ENCODE results near the gene LRRN2. TPM values are rescaled to one million over a fixed set of nuclear protein-coding genes. Genes with fewer than 3 reads are reported as not detected.
"Not testable (repeated sequence)": the region's sequence is repeated elsewhere in the genome, so short reads cannot be mapped to it uniquely, and the experiment has no call there.

Gene LRRN2
- total RNA-seq, 1 donor from 2014 or later: 2.1 TPM

GRCh38 chr1:204641936-204642335 lies 43.6 kb downstream of the LRRN2 start:
- H3K9ac ChIP-seq (ENCODE audit: low read depth in 1 of 3, low read length in 3 of 3): no peak overlapping the region
- no peak overlapping the region for H3K27ac ChIP-seq (ENCODE audit: low read depth, low read length)

GRCh38 chr1:204641455-204641854 lies 44.1 kb downstream of the LRRN2 start:
- Histone ChIP-seq H3K4me1 (ENCODE audit: control insufficient read depth in 3 of 3, insufficient read depth in 3 of 3, low read length in 3 of 3) (no peaks in the 10 kb centered on the region), H3K27ac (ENCODE audit: low read depth, low read length) (no peak overlapping the region), H3K9ac (ENCODE audit: low read depth in 1 of 3, low read length in 3 of 3) (no peak overlapping the region), H3K4me3 (ENCODE audit: low read length in 3 of 3) (no peak overlapping the region), H3K27me3 (ENCODE audit: control insufficient read depth in 3 of 3, insufficient read depth in 3 of 3, low read length in 3 of 3) (peaks cover 3 to 13% (median 9%) of the 10 kb centered on the region in 3 donors), H3K36me3 (ENCODE audit: control insufficient read depth in 3 of 3, insufficient read depth in 3 of 3, low read length in 3 of 3) (no peaks in the 10 kb centered on the region), H3K9me3 (ENCODE audit: control insufficient read depth in 3 of 3, low read length in 3 of 3) (no peaks in the 10 kb centered on the region)

More at GRCh38 chr1:204641936-204642335, 43.6 kb downstream of the LRRN2 start:
- Histone ChIP-seq H3K4me1 (ENCODE audit: control insufficient read depth in 3 of 3, insufficient read depth in 3 of 3, low read length in 3 of 3) (no peaks in the 10 kb centered on the region), H3K36me3 (ENCODE audit: control insufficient read depth in 3 of 3, insufficient read depth in 3 of 3, low read length in 3 of 3) (no peaks in the 10 kb centered on the region), H3K4me3 (ENCODE audit: low read length in 3 of 3) (no peak overlapping the region), H3K9me3 (ENCODE audit: control insufficient read depth in 3 of 3, low read length in 3 of 3) (no peaks in the 10 kb centered on the region), H3K27me3 (ENCODE audit: control insufficient read depth in 3 of 3, insufficient read depth in 3 of 3, low read length in 3 of 3) (peaks cover 3 to 13% (median 9%) of the 10 kb centered on the region in 3 donors)

- H3K4me1 ChIP-seq (ENCODE audit: control insufficient read depth in 3 of 3, insufficient read depth in 3 of 3, low read length in 3 of 3): no peaks in the 10 kb centered on the region
- no peaks in the 10 kb centered on the region for H3K36me3 ChIP-seq (ENCODE audit: control insufficient read depth in 3 of 3, insufficient read depth in 3 of 3, low read length in 3 of 3)
- no peak overlapping the region for H3K9ac ChIP-seq (ENCODE audit: low read depth in 1 of 3, low read length in 3 of 3)
- peaks cover 3 to 13% (median 13%) of the 10 kb centered on the region in 3 donors for H3K27me3 ChIP-seq (ENCODE audit: control insufficient read depth in 3 of 3, insufficient read depth in 3 of 3, low read length in 3 of 3)
- no peak overlapping the region for H3K4me3 ChIP-seq (ENCODE audit: low read length in 3 of 3)
- no peak overlapping the region for H3K27ac ChIP-seq (ENCODE audit: low read depth, low read length)
- H3K9me3 ChIP-seq (ENCODE audit: control insufficient read depth in 3 of 3, low read length in 3 of 3): no peaks in the 10 kb centered on the region
Observed at GRCh38 chr1:204640578-204640977, 45.0 kb downstream of the LRRN2 start.

DNA sequence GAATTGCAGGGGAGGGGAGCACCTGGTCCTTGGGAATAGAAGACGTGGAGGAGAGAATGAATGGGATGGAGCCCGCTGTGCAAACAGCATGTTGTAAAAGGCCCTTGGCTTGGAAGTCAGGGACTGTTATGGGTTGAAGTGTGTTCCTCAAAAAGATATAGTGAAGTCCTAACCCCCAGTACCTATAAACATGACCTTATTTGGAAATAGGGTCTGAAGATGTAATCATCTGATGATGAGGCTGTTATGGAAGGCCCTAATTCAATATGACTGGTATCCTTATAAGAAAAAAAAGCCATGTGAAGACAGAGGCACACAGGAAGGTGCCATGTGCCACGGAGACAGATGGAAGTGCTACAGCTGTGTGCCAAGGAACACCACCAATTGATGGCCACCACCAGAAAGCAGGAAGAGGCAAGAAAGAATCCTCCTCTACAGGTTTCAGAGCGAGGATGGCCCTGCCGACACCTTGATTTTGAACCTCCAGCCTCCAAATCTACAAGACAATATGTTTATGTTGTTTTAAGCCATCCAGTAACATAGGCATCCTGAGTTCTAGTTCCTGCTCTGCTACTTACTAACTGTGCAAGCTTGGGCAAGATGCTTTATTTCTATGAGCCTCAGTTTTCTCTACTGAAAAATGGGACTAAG lies 51.2 kb downstream of the LRRN2 start:
- H3K36me3 ChIP-seq (ENCODE audit: control insufficient read depth in 3 of 3, insufficient read depth in 3 of 3, low read length in 3 of 3): no peaks in the 10 kb centered on the region
- no peaks in the 10 kb centered on the region for H3K9me3 ChIP-seq (ENCODE audit: control insufficient read depth in 3 of 3, low read length in 3 of 3)
- H3K27me3 ChIP-seq (ENCODE audit: control insufficient read depth in 3 of 3, insufficient read depth in 3 of 3, low read length in 3 of 3): peaks cover 9 to 20% (median 14%) of the 10 kb centered on the region in 3 donors
- H3K4me3 ChIP-seq (ENCODE audit: low read length in 3 of 3): no peak overlapping the region
- H3K27ac ChIP-seq (ENCODE audit: low read depth, low read length): no peak overlapping the region
- H3K4me1 ChIP-seq (ENCODE audit: control insufficient read depth in 3 of 3, insufficient read depth in 3 of 3, low read length in 3 of 3): no peaks in the 10 kb centered on the region
- H3K9ac ChIP-seq (ENCODE audit: low read depth in 1 of 3, low read length in 3 of 3): no peak overlapping the region

DNA sequence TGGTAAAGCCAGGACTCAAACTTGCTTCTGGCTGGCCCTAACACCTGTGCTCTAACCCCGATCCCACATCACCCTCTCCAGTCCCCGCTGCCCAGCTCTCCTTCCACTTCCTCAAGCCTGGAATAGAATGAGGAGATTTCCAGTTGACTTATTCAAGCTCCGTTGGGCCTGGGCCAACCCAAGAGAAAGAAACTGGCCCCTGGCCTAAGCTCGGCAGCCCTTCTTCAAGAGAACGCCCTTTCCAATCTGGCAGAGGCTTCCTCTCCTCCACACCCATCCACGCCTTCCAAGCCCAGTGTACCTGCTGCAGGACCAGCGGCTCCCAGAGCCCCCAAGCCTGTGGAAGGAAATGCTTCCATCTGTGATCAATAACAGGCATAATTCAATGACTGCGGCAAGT lies 51.9 kb downstream of the LRRN2 start:
- H3K4me3 ChIP-seq (ENCODE audit: low read length in 3 of 3): no peak overlapping the region
- H3K4me1 ChIP-seq (ENCODE audit: control insufficient read depth in 3 of 3, insufficient read depth in 3 of 3, low read length in 3 of 3): no peaks in the 10 kb centered on the region
- H3K36me3 ChIP-seq (ENCODE audit: control insufficient read depth in 3 of 3, insufficient read depth in 3 of 3, low read length in 3 of 3): no peaks in the 10 kb centered on the region
- no peak overlapping the region for H3K9ac ChIP-seq (ENCODE audit: low read depth in 1 of 3, low read length in 3 of 3)
- no peak overlapping the region for H3K27ac ChIP-seq (ENCODE audit: low read depth, low read length)
- peaks cover 9 to 25% (median 20%) of the 10 kb centered on the region in 3 donors for H3K27me3 ChIP-seq (ENCODE audit: control insufficient read depth in 3 of 3, insufficient read depth in 3 of 3, low read length in 3 of 3)
- H3K9me3 ChIP-seq (ENCODE audit: control insufficient read depth in 3 of 3, low read length in 3 of 3): no peaks in the 10 kb centered on the region

DNA sequence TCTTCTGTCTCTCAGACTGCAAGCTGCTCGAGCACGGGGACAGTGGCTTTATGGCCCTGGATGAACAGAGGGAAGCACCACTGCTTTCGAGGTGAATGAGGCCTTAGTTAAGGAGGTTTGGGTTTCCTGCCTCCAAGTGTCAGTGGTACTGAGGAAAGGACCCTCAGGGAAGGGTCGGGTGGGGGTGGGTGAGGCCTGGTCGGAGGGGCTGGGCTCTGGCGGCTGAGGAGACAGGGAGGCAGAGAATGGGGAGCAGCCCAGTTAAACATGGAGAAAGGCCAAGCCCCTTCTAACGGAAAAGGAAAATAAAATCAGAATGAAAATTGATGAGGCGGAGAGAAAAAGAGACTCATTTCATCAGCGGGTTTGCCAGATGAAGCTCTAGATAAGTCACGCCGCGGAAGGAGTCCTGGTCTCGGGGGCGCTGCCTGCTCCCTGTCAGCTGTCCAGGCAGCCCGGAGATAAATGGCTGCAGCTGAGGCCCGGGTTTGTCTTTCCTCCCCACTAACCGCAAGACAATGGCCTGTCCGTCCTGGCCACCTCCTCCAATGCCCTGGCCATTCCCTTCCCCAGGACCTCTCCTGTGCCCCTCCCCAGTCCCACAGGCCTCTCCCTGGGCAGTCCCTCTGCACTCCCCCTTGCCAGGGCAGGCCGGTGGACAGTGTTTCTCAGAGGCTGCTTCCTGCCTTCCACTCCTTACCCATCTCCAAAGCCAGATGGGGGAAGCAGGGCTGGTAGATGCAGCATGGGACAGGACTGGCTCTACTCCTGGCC lies 55.2 kb downstream of the LRRN2 start:
- no peaks in the 10 kb centered on the region for H3K4me1 ChIP-seq (ENCODE audit: control insufficient read depth in 3 of 3, insufficient read depth in 3 of 3, low read length in 3 of 3)
- no peak overlapping the region for H3K4me3 ChIP-seq (ENCODE audit: low read length in 3 of 3)
- peaks cover 9 to 21% (median 17%) of the 10 kb centered on the region in 3 donors for H3K27me3 ChIP-seq (ENCODE audit: control insufficient read depth in 3 of 3, insufficient read depth in 3 of 3, low read length in 3 of 3)
- no peak overlapping the region for H3K9ac ChIP-seq (ENCODE audit: low read depth in 1 of 3, low read length in 3 of 3)
- H3K36me3 ChIP-seq (ENCODE audit: control insufficient read depth in 3 of 3, insufficient read depth in 3 of 3, low read length in 3 of 3): no peaks in the 10 kb centered on the region
- no peaks in the 10 kb centered on the region for H3K9me3 ChIP-seq (ENCODE audit: control insufficient read depth in 3 of 3, low read length in 3 of 3)
- no peak overlapping the region for H3K27ac ChIP-seq (ENCODE audit: low read depth, low read length)

GRCh38 chr1:204629459-204629858 lies 56.1 kb downstream of the LRRN2 start:
- H3K36me3 ChIP-seq (ENCODE audit: control insufficient read depth in 3 of 3, insufficient read depth in 3 of 3, low read length in 3 of 3): not testable (repeated sequence)

DNA sequence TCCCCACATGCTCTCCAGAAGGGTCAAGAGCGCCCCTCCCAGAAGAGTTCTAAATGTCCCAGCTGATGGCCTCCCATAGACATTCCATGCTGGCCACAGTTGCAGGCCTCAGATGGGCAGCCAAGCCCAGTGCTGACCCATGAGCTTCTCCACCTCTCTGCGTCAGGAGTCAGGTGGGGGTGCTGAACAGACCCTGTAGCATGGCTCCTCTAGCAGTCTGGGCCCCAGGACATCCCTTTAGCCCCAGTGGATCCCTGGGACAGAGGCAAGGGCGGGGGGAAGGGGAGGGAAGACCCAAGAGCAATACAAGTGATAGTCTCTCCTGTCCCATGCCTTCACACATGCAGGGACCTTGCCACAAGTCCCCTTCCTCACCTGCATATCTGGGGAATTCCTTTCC lies 56.7 kb downstream of the LRRN2 start:
- Histone ChIP-seq H3K27me3 (ENCODE audit: control insufficient read depth in 3 of 3, insufficient read depth in 3 of 3, low read length in 3 of 3) (peaks cover 9 to 21% (median 17%) of the 10 kb centered on the region in 3 donors), H3K36me3 (ENCODE audit: control insufficient read depth in 3 of 3, insufficient read depth in 3 of 3, low read length in 3 of 3) (no peaks in the 10 kb centered on the region), H3K4me3 (ENCODE audit: low read length in 3 of 3) (no peak overlapping the region), H3K9ac (ENCODE audit: low read depth in 1 of 3, low read length in 3 of 3) (no peak overlapping the region), H3K4me1 (ENCODE audit: control insufficient read depth in 3 of 3, insufficient read depth in 3 of 3, low read length in 3 of 3) (no peaks in the 10 kb centered on the region), H3K9me3 (ENCODE audit: control insufficient read depth in 3 of 3, low read length in 3 of 3) (no peaks in the 10 kb centered on the region), H3K27ac (ENCODE audit: low read depth, low read length) (no peak overlapping the region)

More at GRCh38 chr1:204629459-204629858, 56.1 kb downstream of the LRRN2 start:
- H3K4me3 ChIP-seq (ENCODE audit: low read length in 3 of 3); H3K9me3 ChIP-seq (ENCODE audit: control insufficient read depth in 3 of 3, low read length in 3 of 3); H3K27ac ChIP-seq (ENCODE audit: low read depth, low read length); H3K9ac ChIP-seq (ENCODE audit: low read depth in 1 of 3, low read length in 3 of 3); H3K4me1 ChIP-seq (ENCODE audit: control insufficient read depth in 3 of 3, insufficient read depth in 3 of 3, low read length in 3 of 3): not testable (repeated sequence)
- H3K27me3 ChIP-seq (ENCODE audit: control insufficient read depth in 3 of 3, insufficient read depth in 3 of 3, low read length in 3 of 3): peaks cover 9 to 21% (median 17%) of the 10 kb centered on the region in 3 donors

DNA sequence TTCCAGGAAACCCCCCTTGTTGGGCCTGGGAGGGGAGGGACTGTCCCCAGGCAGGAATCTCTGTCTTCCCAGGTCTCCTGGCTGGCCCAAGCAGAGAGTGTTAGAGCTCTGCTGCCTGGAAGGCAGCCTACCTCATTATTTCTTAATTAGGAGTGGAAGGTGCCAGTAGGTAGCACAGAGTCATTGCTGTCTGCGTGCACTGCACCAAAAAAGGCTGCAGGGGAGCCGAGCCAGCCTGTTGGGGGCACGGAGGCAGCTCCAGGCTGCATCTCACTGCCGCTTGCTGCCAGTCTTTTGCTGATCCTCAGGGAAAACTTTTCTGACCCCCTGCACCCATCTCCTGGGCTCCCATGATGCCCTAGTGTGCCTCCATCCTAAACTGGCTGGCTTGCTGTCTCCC lies 58.1 kb downstream of the LRRN2 start:
- H3K27ac ChIP-seq (ENCODE audit: low read depth, low read length): no peak overlapping the region
- H3K4me1 ChIP-seq (ENCODE audit: control insufficient read depth in 3 of 3, insufficient read depth in 3 of 3, low read length in 3 of 3): no peaks in the 10 kb centered on the region
- H3K9ac ChIP-seq (ENCODE audit: low read depth in 1 of 3, low read length in 3 of 3): no peak overlapping the region
- no peaks in the 10 kb centered on the region for H3K36me3 ChIP-seq (ENCODE audit: control insufficient read depth in 3 of 3, insufficient read depth in 3 of 3, low read length in 3 of 3)
- H3K9me3 ChIP-seq (ENCODE audit: control insufficient read depth in 3 of 3, low read length in 3 of 3): no peaks in the 10 kb centered on the region
- no peak overlapping the region for H3K4me3 ChIP-seq (ENCODE audit: low read length in 3 of 3)
- peaks cover 9 to 19% (median 17%) of the 10 kb centered on the region in 3 donors for H3K27me3 ChIP-seq (ENCODE audit: control insufficient read depth in 3 of 3, insufficient read depth in 3 of 3, low read length in 3 of 3)

DNA sequence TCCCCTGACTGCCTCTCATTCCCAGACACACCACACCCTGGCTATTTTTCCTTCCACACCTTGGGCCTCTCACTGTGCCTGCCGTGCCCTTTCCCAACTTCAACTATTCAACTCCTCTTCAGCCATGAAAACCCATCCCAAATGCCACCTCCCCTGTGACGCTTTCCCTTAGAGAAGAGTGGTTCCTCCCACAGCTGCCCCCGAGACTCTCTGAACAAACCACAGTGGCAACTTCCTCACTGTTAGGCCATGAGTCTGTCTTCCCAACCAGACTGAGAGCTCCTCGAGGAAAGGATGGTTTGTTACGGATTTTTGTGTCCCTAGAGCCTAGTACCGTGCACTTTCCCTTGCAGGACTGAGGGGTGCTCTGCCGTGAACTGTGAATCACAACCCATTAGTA lies 59.2 kb downstream of the LRRN2 start:
- Histone ChIP-seq H3K4me3 (ENCODE audit: low read length in 3 of 3) (no peak overlapping the region), H3K9me3 (ENCODE audit: control insufficient read depth in 3 of 3, low read length in 3 of 3) (no peaks in the 10 kb centered on the region), H3K27me3 (ENCODE audit: control insufficient read depth in 3 of 3, insufficient read depth in 3 of 3, low read length in 3 of 3) (peaks cover 9 to 17% (median 12%) of the 10 kb centered on the region in 3 donors), H3K36me3 (ENCODE audit: control insufficient read depth in 3 of 3, insufficient read depth in 3 of 3, low read length in 3 of 3) (peaks cover 0 to 3% (median 0%) of the 10 kb centered on the region in 3 donors), H3K9ac (ENCODE audit: low read depth in 1 of 3, low read length in 3 of 3) (no peak overlapping the region), H3K27ac (ENCODE audit: low read depth, low read length) (no peak overlapping the region), H3K4me1 (ENCODE audit: control insufficient read depth in 3 of 3, insufficient read depth in 3 of 3, low read length in 3 of 3) (no peaks in the 10 kb centered on the region)

All from skeletal muscle tissue (tissue), 4 donors.